ENCODE results near the gene EYS.
"Not testable (repeated sequence)": the region's sequence is repeated elsewhere in the genome, so short reads cannot be mapped to it uniquely, and the experiment has no call there.

The EYS gene

DNA sequence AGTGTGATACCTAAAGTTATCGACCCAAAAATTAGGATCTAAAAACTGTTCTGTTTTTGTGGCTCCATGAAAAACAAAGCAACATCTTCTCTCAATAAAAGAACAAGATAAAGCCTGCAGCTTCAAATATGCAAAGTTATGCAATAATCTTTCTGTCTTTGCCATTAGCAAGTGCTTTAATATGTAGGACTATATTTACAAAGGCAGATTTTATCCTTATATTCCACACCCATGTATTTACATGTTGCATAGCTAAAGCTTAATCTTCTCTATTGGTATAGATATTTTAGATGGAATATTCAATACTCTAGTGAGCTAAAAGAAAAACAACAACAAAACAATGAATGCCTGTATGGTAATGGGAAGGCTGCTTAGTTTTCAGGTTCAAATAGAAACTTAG, 1443.2 kb downstream of the EYS start:
- no peak for DNase-seq

DNA sequence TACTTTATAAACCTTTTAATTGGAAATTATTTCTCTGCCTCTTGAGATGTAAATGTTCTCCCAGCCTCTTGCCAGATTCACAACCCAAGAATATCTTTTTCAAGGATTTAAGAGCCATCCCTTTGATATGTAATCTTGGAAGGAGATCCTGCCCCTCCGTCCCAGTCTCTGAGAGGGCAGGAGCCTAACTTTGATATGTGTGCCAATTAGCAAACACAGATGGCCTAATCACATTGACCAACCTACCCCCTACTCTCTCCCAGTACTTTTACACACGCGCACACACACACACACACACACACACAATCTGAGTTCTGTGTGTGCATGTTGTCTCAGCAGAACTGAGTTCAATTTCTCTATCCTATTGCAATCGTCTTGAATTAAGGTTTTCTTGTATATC, 1447.7 kb downstream of the EYS start:
- DNase-seq = no peak

DNA sequence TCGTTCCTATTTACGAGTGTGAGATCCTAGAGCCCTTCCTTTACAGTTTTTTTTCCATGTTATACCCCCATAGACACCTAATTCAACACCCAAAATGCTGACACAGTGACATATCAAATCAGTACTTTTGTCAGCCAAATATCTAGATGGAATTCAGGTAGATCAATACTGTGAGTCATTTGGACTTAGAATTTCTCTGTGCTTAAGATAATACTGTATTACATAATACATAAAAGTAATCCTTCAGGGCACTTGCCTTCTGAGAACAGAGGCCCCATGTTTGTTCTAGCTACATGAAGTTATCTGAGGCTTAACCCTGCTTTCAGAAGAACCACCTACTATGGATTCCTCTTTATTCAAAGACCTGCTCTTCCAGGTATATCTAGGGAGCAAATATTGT, 1448.3 kb downstream of the EYS start:
- no peak for DNase-seq

DNA sequence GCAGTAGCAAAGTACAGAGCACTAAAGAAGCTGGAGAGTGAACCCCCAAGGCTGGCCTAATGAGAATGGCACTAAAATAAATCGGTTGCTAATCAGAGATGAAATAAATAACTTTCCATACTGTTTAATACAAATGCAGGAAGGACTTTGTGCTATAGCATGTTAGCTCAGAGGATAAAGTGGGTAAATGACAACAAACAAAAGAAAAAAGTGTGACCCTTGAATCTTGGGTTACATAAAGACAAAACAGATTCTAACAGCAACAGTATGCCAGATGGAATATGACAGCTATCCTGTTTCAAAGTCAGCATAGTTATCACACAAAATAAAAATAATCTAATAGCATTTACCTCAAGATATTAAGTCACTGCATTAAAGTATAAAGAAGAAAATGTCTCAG, 1448.7 kb downstream of the EYS start:
- DNase-seq = no peak

DNA sequence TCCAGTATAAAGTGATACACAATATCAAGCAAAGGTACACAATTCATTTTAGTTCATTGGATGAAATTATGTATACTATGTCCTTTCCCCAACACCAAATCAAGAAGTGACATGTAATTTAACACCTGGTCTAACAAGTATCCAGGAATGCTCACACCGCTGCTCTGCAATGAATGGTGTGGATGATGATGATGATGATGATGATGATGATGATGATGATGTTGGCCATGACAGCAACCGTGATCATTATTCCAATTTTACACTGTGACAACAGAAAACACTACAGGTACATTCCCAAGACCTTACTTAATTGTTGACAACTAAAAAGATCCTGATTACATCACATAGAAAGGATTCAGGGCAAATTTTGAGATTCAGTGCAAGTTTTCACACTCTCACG, 1449.4 kb downstream of the EYS start:
- DNase-seq = no peak

DNA sequence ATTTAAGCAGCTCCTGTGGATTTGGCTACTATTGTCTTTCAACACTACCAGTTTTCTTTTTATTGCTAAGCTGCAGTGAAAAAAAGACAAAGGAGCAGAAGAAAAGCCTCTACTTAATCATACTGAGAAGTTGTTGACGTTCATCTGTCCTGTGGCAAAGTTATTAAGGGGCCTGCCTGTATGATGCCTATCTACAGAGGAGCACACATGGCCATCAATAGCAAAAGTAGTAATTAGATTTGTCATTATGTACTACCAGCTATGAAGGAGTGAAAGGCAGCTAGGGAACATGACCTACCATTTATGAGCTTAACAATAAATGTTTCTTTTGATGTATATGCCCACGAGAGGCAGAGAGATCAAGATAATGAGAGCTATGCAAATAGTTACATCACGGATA, 1450.5 kb downstream of the EYS start:
- no peak for DNase-seq

DNA sequence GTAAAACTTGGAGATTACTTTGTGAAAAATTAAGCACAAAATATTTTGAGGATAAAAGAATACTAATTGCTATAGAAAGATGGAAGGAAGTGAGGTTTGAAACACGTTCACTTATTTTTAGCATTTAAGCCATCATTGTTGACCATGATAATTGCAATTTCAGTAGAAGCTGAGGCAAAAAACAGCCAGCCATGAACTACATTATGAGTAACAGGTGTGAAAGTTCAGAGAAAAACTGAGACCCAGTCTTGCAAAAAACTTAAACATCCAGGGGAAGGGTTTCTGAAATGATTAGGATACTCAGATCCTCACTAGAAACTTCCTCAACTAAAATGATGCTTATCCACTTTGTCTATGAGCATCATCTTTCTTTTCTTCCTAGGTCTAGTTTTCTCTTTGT, 1452.0 kb downstream of the EYS start:
- DNase-seq = no peak

DNA sequence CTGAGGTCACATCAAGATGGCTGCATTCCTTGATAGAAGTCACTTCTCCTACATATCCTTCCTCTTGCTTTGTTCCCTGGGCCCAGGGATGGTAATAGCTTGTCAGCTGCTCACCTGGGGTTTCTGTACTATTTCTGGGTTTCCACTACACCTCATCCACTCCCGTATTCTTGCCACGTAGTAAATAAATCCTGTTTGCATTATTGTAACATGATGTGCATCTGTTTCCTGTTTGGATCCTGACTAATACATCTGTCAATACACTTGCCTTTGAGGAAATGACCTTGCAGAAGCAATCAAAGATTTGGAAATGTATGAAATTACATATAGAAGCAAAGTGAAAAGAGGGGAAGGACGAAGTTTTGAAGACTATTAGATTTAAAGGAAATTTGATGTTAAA, 1452.5 kb downstream of the EYS start:
- no peak for DNase-seq

DNA sequence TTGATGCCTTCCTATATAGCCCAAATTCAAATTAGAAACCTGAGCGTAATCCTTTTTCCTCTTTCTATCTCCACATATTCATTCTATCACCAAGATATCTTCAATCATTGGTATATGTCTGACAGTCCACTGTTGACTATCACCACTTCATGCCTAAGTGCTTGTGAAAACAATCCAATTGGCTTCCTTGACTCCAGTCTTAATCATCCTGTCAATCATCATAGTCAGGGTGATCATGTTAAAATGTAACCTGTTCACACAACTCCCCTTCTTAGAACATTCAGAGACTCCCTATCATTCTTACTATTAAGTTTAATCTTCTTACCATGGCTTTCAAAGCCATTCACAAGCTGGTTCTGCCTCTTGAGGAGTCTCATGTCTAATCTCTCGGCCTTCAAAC, 1454.8 kb downstream of the EYS start:
- DNase-seq = no peak

DNA sequence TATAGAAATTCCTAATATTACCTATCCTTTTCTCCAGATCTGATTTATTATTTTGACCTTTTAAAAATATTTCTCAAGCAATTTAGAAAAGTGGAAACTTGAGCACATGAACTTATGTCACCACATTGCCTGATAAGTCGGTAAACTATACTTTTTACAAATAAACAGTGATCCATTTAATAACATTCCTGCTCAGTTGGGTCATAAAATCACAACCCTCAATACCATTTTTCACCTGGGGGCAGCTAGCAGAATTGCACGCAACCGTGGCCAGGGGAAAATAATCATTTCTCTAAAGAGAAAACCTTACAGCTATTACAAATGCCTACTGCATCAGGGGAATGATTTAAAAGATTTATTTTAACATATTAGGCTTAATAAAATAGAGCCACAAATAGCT, 1456.9 kb downstream of the EYS start:
- DNase-seq = no peak

DNA sequence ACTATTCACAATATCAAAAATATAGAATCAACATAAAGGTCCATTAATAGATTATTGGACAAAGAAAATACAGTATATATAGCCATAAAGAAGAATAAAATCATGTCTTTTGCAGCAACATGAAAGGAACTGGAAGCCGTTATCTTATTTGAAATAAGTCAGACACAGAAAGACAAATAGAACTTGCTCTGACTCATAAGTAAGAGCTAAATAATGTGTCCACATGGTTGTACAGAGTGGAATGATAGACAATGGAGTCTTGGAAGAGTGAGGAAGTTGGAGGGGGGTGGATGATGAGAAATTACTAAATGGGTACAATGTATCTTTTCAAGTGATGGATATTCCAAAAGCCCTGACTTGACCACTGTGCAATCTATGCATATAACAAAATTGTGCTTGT, 1457.9 kb downstream of the EYS start:
- no peak for DNase-seq

DNA sequence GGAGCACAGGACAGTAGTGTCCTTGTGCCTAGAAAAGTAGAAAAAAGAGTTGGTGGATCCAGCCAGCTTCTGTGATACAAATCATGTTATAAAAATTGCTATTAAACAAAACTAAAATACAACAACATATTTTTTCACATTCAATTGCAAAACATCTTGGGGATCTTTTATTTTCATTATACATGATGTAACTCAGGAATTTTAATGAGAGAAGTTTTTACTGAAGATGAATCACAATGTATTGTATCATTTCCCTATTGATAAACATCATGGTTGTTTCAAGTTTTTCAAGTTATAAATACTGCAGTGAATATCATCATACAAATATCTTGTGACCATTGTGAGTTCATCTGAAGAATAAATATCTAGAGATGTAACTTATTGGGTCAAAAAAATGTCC, 1463.4 kb downstream of the EYS start:
- DNase-seq = no peak

DNA sequence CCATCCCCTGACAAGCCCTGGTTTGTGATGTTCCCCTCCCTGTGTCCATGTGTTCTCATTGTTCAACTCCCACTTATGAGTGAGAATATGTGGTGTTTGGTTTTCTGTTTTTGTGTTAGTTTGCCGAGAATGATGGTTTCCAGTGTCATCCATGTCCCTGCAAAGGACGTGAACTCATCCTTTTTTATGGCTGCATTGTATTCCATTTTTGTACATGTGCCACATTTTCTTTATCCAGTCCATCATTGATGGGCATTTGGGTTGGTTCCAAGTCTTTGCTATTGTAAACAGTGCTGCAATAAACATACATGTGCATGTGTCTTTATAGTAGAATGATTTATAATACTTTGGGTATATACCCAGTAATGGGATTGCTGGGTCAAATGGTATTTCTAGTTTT, 1468.1 kb downstream of the EYS start:
- DNase-seq = not testable (repeated sequence)

DNA sequence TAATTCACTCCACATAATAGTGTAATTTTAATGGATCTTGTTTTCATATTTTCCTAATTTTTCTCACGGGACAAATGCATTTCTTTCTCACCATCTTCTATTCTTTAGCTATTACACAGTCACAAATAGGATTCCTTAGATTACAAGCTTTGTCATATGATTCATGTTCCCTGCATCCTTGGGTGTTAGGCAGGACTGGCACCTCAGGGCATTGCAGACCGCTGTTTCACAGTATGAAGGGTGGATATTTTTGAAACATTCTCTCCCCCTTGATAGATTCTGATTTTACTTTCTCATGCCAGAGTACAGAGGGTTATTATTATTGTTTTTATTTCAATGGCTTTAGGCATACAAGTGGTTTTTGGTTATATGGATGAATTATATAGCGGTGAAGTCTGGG, 1469.0 kb downstream of the EYS start:
- no peak for DNase-seq

DNA sequence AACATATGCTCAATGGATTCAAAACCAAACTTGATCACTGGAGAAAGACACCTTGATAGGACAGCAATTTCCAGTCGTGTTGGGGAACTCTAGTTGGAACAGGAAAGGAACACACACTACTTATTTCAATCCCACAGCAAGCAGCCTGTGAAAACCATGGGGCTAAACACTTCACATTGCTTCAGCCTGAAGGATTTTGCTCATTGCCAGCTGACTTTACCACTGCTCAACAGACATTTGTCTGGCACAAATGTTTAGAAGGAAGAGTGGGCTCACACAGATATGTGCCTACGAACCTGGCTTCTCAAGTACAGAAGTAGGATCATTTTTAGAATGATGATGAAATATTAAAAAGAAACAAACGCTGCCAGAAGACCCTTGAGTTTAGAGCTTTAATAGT, 1473.3 kb downstream of the EYS start:
- no peak for DNase-seq

DNA sequence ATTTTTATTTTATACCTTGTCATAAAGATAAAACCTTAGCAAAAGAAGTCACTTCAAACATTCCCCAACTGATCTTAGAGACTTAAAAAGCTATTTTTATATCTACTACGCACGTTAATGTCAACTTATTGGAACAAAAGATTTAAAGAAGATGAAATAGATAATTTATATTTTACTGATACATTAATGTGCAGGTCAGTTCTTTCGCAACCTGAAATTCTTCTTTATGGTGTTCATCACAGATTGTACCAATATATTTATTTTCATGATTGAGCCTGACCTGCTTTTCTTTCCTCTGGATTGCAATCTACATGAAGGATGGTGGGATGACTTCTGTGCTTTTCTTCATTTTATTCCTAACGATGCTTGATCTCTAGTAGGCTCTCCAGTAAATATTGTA, 1475.1 kb downstream of the EYS start:
- DNase-seq = no peak

DNA sequence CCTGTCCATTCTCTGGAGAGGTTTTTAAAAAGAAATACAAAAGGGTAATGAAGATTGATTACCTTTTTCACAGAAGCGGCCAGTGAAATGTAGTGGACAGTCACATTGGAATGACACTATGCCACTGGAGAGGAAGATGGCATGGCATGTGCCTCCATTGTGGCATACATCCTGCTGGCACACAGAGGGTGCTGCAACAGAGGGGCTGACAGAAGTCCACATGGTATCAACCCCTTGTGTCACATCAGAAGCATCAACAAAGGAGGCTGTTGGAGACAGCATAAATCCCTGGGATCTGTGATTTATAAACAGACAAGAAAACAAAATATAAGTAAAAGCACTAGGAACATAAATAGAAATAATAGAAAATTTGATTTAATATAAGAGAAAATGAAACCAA, 1476.5 kb downstream of the EYS start:
- DNase-seq = no peak

DNA sequence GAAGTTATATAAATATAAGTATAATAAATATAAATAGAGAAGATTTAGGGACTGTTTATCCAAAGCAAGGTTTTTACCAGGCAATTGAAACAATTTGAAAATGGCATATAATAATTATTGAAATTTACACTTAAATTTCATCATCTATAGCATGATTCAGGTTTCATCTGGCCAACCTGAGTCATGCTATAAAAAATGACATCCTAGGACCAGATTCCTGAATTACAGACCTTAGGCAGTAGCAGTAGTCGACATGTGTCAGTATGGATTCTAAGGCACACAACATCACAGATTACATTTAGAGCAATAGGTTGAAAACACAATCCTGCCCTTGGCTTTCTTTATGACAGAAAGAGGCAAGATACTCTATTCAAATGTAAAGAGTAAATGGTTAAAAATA, 1479.2 kb downstream of the EYS start:
- no peak for DNase-seq

DNA sequence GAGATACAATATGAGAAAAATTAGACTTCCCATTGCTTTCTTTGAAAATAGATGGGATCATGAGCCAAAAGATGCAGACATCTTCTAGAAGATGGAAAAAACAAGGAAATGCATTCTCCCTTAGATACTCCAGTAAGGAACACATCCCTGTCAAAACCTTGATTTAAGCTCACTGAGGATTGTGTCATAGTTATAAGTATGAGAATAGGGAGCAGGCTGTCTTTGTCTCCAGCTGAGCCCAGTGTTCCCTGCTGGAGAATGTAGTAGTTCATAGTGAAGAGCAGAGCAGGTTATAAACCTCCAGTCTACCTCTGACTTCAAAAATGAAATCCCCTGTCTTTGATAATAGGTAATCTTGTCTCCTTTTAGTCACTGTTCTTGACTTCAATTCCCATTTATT, 1481.5 kb downstream of the EYS start:
- no peak for DNase-seq

DNA sequence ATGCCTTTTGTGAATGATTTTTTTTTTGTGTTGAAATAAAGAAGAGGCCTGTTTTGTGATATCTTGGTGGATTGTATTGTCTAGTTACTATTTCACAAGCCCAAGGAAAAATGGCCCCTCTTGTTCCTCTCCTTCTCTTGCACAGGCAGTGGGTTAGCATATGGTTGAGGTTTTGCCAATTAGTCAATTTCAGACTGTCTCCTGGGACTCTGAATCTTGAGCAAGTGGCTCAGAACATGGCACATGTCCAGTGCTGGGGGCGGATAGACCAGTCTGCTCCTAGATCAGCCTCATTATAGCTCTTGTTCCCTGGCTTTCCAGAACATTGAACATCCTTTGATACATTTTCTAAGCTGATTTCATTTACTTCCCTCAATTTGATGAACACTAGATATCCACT, 1482.2 kb downstream of the EYS start:
- DNase-seq = no peak

DNA sequence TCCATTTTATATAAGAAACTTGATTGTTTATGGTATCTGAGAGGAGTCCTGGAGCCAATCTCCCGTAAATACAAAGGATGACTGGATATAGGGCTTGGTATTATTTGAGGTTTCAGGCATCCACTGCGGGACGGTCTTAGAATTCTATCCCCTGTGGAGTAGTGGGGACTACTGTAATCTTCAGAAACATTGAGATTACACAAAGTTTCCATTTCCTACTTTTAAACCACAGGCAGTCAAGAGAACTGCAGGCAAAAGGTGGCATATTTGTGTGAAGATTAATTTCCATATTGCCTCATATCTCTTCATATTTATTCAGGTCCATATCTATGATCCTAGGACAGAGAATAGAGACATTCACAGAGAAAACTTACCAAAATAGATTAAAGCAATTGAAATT, 1485.2 kb downstream of the EYS start:
- no peak for DNase-seq

DNA sequence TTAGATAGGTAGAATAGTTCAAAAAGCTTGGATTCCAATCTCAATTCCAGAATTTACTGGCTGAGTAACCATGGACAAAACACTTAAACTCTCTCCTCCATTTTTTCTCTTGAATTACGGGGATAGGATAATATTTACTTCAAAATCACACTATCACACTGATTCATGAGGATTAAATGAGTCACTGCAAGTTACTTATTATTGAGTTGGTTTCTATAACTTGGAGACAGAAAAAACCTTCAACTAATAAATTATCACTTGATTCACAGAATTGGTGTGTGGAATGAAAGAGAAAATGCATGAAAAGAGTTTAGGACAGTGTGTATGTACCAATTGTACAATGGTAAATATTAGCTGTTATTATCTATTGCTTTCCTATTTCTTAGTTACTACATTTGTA, 1486.2 kb downstream of the EYS start:
- DNase-seq = no peak

DNA sequence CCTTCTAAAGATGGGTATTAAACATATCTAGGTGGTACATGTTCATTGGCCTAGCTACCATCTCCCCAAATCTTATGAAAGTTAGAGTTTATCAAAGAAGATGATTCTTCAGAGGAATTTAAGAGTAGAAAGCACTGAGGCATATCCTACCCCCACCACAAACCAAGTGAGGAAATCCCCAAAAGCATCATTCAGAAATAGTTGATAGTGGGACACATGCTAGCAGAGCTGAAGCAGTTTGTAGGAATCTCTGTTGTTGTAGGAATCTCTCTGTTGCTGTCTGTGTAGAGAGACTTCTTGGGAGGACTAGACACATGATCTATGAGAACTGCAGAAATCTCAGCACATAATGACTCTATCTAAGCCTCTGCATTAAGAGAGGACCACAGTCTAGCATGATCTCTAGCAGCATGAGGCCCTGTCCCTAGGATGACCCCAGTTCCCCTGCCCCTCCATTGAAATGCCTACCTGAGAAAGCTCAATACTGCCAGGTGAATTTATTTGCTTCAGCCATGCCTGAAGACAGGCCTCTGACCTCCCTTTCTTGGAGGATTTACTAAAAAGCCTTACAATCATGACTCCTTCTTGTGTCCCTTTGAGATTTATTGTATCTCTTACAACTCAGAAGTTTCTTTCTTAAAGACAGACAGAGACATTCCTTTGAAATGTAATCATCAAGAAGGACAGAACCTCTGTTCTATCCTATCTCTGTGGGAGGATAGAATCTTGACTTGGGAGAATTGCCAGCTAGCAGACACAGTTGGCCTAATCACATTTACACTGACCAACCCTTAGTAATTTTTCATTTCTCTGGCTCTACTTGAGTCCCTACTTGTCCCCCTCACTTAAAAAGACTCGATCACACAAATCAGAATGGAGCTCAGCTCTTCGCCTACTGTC, 1489.1 kb downstream of the EYS start:
- DNase-seq = no peak

DNA sequence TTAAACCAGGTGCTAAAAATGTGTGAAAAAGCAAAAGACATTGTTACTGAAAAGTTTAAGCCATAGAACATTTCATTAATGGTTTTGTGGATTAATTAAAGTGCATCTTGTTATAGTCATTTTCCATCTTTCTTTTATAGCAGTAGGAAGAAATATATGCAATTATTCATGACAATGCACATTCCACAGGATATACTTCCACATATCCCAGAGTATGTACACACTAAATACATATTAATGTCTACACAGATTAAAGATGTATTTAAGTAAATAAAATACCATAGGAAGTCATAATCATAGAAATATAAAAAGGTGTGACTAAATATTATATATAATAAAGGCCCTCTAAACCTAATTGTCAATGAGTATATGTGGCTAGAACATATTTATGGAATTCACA, 1492.7 kb downstream of the EYS start:
- no peak for DNase-seq

DNA sequence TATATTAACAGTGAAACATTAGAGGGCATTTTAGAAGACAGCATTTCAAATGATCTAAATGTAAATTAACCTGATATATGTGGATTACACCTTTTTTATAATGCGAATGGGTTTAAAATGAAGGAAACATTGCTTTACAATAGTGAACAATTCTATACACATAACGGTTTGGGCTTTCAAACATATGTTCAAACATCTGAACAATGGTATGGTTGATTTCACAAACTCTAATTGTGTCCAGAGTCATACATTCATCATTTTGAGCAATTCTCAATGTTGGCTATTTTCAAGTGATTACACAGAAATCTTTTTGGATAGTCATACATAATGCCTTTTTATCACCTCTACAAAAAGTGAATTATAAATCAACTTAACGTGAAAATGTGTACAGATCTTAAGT, 1493.3 kb downstream of the EYS start:
- DNase-seq = no peak
